SKM-1 (cell line): ENCODE data around the gene CEL.

Experiments used
- DNase-seq: peaks from one replicate; lab custom pipeline; 2025; ENCODE audit not compliant: unreplicated experiment; lab: John Stamatoyannopoulos, UW

The CEL gene

GRCh38 chr9:133101356-133102189 lies 39.8 kb downstream of the CEL start:
- no peak for DNase-seq

DNA sequence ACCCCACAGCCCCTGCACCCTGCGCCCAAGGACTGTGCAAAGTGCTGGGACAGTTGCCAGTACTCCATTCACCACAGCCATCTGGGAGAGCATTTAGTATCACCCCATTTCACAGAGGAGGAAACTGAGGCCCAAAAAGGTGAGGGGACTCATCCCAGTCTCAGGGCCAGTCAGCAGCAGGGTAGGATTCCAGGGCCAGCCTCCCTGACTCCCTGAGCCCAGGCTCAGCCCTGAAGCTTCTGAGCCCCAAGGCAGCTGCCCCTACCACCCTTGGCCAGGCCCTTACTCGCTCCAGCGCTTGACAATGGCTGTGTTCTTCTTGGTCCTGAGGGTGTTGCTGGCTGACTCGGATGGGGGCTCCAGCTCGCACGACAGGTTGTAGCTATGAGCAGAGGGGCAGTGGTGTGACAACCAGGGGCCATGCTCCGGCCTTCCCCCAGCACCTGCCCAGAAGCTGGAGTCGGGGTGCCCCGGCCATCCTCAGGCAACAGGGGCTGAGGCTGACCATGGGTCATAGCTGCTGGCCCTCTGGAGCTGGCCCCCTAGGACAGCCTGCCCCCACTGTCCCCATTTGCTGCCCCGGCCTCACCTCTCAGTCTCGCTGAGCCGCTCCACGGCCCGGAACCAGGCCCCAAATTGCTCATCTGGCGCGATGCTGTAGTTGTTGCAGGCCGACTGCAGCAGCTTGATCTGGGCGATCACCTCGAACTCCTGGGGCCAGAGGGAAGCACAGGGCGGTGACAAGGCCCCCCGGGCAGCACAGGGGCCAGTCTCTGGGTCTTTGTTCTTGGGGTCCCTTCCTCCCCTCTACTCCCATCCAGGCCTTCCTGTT lies 40.6 kb downstream of the CEL start:
- no peak for DNase-seq

DNA sequence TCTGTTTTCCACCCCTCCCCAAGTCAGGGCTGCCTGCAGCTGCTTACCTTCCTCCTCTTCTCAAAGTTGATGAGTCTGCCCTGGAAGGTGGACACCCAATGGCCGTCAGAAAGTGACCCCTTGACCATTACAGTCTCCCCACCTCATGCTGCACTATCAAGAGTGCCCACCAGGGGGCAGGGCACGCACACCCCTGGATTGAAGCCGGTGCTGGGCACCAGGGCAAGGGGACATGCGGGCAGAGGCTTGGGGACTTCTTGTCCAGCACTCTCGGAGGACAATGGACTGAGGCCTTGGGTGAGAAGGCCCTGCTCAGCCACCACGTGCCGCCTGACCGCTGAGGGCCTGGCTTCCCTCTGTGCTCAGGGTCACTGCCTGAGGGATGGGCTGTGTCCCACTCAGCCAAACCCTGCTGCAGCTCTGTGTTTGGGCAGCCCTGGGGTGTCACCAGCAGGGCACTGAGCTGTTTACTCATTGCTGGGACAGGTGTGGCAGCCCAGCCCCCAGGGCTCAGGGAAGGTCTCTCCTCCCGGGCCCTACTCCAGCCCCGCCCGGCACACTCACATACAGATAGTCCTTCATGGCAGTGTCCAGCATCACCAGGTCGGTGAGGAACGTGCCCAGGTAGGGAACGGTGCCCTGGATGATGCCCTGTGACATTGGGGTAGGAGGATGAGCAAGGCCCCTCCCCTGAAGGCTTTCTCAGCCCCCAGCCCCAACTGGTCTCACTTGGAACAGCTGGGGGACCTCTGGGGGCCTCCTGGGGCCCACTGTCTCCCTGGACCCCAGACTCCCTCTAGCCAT lies 41.6 kb downstream of the CEL start:
- no peak for DNase-seq

DNA sequence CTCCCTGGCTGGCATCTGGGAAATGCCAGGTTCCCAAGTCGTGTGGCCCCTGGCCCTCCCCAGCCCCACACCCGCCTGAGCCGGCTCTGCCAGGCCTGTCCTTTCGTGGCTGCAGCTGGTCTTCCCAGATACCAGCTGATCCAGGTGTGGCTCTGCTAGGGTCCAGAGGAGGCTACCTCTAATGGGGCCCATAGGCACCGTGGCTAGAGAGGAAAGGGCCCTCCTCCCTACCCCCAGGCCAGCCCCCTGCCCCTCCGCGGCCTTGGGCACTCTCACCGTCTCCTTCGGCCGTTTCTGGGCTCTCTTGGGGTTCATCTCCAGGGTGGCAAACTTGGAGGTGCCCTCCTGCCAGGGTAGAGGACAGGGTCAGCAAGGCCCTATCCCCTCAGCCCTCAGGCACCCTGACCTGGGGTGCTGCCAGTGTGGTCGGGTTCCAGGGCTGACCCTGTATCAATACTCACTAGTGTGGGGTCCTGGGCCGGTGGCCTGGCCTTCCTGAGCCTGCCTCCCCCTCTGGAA lies 42.3 kb downstream of the CEL start:
- no peak for DNase-seq

DNA sequence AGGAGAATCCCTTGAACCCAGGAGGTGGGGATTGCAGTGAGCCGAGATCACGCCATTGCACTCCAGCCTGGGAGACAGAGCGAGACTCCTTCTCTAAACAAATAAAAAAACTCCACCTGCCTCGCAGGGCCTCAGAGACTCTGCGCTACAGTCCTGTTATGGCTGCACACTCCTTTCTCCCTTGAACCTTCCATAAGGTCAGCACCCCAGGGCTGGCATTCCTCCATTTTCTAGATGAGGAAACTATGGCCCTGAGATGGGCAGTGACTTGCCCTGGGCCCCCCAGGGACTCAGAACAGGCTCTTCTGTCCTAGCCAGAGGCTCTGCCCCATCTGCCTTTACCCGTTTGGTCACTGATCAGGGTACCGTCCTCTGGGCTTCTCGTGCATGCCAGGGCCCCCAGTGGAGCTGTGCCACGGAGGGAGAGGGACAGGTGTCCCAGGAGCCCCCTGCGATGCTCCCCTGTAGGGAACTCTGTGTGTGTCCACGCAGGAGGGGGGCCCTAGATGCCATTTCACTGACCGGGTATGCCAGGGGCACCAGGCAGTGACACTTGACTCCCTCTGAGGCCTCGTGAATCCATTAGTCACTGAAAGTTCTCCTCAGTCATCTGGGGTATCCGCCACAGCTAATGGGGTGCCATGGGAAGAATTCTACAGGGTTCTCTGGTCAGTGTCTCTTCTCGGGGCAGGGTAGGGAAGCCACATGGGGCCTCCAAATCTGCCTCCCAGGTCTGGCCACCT lies 43.1 kb downstream of the CEL start:
- no peak for DNase-seq

DNA sequence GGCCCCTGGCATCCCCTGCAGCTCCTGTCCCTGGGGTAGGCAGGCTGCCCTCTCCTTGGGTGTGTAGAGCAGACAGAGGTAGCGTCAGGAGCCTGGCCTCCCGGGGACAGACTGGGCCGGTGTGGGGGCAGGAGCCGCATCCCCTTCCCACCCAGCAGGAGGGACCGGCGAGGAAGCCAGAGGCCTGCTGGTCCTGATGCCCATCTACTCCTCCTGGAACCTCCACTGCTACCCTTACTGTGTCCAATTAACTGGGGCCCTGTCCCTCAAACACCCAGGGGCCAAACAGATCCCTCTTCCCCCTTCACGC lies 43.6 kb downstream of the CEL start:
- DNase-seq: no peak

- DNase-seq: no peak
These were observed 44.9 kb downstream of the CEL start for GRCh38 chr9:133106511-133107244.

- DNase-seq: no peak
These were observed 45.5 kb downstream of the CEL start for GRCh38 chr9:133107245-133107722.

- no peak for DNase-seq
These were observed 46.4 kb downstream of the CEL start for GRCh38 chr9:133107961-133108793.

DNA sequence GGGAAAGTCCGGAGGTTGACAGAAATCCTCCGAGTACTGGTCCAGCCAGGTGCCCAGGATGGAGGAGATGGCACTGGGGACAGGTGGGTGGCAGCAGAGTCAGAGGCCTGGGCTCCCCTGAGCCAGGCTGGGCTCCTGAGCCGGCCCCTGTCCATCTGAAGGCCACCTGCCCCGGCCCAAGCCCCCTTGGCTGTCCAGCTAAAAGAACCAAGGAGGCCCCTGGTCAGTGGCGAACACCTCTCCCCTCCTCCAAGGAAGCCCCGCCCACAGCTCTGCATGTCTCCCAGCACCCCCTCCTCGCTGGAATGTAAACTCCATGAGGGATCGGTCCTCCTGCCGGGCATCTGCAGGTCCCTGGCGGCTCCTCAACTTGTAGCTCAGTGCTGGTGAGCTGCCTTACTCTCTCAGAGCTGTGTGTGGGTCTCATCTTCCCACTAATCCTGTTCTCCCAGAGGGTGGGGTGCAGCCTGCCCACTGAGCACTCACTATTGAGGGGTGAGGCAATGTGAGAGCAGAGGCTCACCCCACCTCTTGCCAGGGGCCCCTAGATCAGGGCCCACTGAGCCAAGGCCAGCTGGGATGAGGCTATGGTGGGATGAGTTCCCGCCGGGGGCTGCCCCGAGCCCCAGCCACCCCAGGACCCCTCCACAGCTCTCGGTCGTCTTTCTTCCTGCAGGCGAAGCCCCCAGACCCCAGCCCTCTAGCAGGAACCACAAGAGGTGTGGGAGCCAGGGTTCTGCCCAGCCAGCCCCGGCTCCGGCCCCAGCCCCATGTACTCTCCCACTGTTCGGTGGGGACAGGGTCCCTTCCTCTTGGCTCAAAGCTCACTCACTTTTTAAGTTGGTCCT lies 47.2 kb downstream of the CEL start:
- no peak for DNase-seq

DNA sequence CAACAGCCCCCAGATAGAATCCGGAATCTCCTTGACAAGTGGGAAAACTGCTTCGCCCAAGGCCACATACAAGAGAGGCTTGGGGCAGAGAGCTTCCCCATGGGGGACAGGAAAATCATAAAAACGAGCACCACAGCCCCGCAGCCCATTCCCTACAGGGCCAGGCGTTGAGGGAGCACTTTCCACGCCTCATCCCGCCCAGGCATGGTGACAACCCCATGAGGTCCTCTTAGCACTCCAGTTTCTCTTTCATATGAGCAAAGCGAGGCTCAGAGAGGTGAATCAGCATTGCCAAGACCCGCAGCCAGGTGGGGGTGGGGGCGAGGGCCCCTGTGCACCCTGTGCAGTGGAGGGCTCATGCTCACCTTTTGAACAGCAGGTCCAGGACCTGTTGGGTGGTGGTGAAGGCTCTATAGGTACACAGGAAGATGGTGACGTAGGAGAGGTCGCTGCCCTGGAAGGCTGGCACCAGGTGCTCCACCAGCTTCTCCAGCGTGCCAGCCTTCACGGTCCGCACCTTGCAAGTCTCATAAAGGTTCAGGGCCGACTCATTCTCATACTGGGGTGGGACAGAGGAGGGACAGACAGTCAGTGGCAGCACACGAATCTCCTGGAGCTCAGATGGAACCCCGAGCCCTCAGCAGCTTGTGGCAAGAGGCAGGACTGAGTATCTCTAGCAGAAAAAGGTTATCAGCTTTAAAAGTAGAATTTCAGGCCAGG lies 48.3 kb downstream of the CEL start:
- DNase-seq: no peak

DNA sequence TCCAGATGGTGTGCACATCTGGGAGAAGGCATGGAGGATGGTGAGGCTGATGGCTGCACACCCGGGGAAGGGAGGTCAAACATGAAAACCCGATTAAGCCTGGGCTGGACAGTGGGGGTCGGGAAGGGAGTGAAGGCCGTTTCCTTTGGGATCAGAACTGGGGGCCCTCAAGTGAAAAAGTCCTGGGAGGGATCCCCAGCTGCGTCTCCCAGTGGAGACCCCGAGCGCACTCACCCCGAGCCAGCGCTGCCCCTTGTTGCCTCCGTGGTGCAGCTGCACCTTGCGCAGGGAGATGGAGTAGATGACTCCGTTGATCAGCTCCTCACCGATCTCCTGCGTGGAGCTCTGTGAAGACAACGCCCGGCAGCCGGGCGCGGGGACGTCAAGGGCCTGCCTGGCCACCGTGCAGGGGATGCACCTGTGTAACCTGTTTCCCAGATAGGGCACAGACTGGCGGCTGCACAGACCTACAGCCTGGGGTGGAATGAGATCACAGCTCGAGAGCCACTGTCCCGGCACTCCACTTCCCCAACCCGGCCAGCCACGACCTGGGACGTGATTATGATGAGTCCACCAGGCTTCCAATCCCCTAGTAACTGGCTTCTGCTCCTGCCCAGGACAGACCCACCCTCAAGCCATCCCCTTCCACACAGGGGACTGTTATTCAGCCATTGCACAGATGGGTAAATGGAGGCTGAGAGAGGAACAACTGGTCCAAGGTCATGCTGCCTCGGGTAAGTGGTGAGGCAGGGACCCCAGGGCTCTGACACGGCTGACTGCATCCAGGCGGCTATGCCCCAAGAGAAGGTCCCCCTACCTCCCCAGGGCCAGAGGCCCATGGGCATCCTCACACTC lies 50.3 kb downstream of the CEL start:
- DNase-seq: no peak

GRCh38 chr9:133112663-133113026 lies 50.9 kb downstream of the CEL start:
- DNase-seq: peak; percentile 91

DNA sequence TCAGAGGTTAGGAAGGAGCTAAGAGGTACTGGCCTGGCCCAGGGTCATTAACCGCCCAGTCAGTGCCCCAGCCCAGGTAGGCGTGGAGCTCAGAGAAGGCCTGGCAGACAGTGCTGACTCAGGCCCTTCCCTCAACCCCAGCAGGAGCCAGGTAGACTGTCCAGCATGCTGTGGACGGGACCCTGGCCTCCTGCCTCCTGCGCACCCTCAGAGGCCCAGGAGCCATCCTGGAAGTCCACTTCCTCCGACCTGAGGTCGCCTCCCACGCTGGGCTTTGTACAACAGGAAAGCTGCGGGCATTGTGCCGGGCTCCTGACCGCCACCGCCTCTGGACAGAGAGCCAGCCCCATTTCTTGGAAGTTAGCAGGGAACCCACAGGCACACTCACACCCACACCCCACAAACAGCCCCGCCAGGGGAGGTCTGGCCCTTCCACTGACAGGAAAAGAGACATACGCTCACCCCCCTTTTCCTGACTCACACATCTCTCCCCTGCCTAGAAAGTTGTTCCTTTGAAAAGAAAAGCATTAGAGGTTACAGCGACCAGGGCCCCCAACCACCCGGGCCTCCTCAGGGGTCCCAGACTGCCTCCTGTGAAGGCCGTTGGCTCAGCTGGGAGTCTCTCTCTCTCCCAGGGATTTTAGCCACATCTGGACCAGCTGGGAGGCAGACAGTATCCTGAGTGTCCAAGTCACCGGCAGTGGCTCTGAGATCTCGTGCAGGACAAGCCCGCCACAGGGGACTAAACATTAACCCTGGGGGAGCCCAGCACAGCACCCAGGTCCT lies 51.6 kb downstream of the CEL start:
- no peak for DNase-seq

DNA sequence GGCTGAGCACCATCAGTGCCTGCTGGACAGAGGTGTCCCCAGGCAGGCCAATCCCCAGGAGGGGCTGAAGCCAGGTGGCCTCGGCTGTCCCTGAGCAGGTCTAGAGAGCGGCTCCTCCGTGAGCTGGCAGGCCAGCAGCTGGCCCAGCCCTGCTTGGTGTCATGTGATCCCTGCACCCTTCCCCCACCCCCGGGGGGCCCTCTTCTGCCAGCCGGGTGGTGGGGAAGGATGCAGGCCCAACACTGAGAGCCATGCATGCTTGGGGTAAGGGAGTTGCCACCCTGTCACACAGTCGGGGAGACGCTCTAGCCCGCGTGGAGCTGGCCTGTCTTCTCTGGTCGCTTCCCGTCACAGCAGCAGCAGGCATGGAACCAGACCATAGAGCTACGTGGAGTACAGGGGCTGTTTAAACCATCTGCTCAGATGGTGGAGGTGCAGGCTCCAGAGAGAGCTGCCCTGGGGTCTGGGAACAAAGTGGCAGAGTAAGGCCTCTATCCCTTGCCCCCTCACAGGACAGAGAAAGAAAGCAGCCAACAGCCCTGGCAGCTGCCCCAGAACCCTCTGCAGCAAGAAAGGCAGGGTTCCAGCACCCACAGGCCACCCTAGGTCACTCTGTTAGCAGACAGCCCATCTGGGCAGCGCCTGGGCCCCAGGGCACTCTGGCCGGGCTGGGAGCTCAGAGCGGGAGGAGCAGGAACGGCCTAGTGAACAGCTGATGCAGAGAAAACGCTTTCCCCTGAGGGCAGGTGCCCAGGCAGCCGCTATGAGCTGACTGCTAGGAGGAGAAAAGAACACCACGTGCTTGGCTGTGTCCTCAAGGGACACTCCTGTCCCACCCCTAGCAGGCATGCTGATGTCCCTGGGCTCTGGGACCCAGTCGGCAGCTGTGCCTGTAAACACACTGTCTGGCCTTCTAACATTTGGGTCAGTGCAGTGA lies 52.4 kb downstream of the CEL start:
- no peak for DNase-seq
